ENCODE results near the gene KCNH8. TPM values are rescaled to one million over a fixed set of nuclear protein-coding genes. Genes with fewer than 3 reads are reported as not detected.

The KCNH8 gene

DNA sequence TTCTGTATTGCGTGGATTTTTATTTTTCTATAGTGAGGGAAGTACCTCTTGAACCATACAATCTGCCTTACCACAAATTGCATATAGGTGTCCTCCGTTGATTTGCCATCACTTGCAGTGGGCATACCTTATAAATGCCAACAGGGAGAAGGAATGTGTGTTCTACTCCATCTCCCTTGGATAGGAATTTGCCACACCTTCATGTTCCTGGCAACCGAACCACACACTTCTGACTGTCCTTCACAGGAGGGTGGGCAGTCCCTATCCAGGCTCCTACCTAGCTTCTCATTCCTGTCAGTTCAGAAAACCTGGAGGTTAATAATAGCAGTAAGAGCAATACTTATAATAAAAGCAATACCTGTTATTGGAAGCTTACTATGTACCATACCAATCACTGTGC is 428.0 kb downstream of the KCNH8 start:
- H2BK5ac ChIP-seq (ENCODE audit: low read length): no peak overlapping the region
- no peak overlapping the region for H3K4ac ChIP-seq (ENCODE audit: low read length)
- no peak for DNase-seq (ENCODE audit: low spot score)
- WGBS, 2 donors (ENCODE audit: extremely low coverage in 2 of 2, insufficient read length in 2 of 2, insufficient replicate concordance in 1 of 2): no CpG with 5 or more reads among the region's 3 CpGs
- no peak overlapping the region for H2AFZ ChIP-seq (ENCODE audit: low read length)
- H3K4me3 ChIP-seq (ENCODE audit: low read length in 2 of 2): no peak overlapping the region
- H3K4me2 ChIP-seq (ENCODE audit: insufficient read depth, low read length, poor library complexity, severe bottlenecking): no peak overlapping the region
- no peak overlapping the region for H4K8ac ChIP-seq (ENCODE audit: low read depth, low read length)
- no peak overlapping the region for H2BK12ac ChIP-seq (ENCODE audit: low read length)
- H4K91ac ChIP-seq (ENCODE audit: low read depth, low read length, poor library complexity): no peak overlapping the region
- H3K27ac ChIP-seq (replicated peaks; ENCODE audit: low read length): no peak overlapping the region
- H3K79me1 ChIP-seq (ENCODE audit: low read depth, low read length): no peaks in the 10 kb centered on the region
- no peak overlapping the region for H3K9ac ChIP-seq (ENCODE audit: low read depth, low read length, poor library complexity)
- H2BK120ac ChIP-seq (ENCODE audit: low read depth, low read length): no peak overlapping the region
- no peaks in the 10 kb centered on the region for H3K27me3 ChIP-seq (ENCODE audit: control insufficient read depth in 3 of 3, insufficient read depth in 3 of 3, low read depth in 1 of 3, low read length in 3 of 3)
- H3K23ac ChIP-seq (ENCODE audit: low read depth, low read length, poor library complexity): no peak overlapping the region
- H3K18ac ChIP-seq (ENCODE audit: low read length): no peak overlapping the region
- H2AK5ac ChIP-seq (ENCODE audit: low read depth, low read length): no peak overlapping the region
- no peaks in the 10 kb centered on the region for H3K4me1 ChIP-seq (ENCODE audit: control insufficient read depth in 2 of 2, insufficient read depth in 1 of 2, low read depth in 1 of 2, low read length in 2 of 2)
- H3K36me3 ChIP-seq (replicated peaks in 1 of 2; ENCODE audit: control insufficient read depth in 2 of 2, insufficient read depth in 2 of 2, low read length in 2 of 2): no peaks in the 10 kb centered on the region
- no peaks in the 10 kb centered on the region for H3K9me3 ChIP-seq (replicated peaks in 1 of 2; ENCODE audit: control insufficient read depth in 2 of 2, insufficient read depth in 1 of 2, low read depth in 1 of 2, low read length in 2 of 2)
- no peak overlapping the region for H2BK15ac ChIP-seq (ENCODE audit: low read length)
- H3K14ac ChIP-seq (ENCODE audit: low read length): no peak overlapping the region

Small RNAs within 50 kb of the gene (small RNA-seq; reads per million reads assigned to genes)
- not detected for gene MIR4791 (ENCODE audit: insufficient read depth)
